D721Med (cell line): ENCODE results near the gene OR1F1.

Source experiments
- DNase-seq: peaks from one replicate; pipeline ENCODE4 v3.0.0; 2011; ENCODE audit warnings: low spot score; ENCODE audit not compliant: insufficient read length
- FAIRE-seq: peaks from 2 replicates; lab custom pipeline; 2011; peaks lifted over from hg19 to GRCh38; lab: Jason Lieb, UNC
- CTCF ChIP-seq: IDR thresholded peaks from 2 replicates; pipeline ENCODE4 v1.5.1; 2012; ENCODE audit warnings: mild to moderate bottlenecking, control low read depth; ENCODE audit not compliant: insufficient read depth; ENCODE audit errors: missing control alignments

Gene OR1F1

DNA sequence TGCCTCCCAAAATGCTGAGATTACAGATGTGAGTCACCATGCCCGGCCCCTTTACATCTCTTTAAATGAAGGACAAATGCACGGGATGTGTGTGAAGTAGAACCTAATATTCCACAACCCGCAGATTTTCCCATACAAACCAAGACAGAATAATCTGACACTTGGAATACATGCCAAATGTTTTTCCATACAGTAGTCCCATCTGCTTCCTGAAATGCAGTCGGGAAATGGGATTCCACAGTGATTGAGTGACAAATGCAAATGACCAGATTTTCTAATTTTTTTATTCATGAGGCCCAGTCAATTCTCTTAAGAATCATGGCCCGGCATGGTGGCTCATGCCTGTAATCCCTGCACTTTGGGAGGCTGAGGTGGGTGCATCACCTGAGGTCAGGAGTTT is 53.8 kb downstream of the OR1F1 start:
- no peak for TF ChIP-seq CTCF
- DNase-seq, result no peak
- FAIRE-seq, result no peak

DNA sequence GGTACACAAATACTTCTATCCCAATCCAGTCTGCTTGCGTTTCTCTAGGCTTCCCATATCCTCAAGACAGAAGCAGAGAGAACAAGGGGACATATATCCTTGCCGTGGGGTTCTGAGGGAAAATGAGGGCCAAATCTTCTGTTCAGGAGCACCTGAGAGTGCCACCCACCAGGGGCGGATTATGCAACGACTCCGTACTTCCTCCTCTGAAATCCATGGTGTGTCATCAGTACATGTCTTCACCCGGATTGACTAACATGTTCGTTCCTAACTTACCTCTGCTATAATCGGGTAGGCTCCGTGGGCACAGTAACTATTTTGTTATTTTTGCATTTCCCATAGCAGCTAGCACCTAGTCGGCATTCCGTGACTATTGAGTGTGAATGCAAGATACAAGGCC is 54.7 kb downstream of the OR1F1 start:
- FAIRE-seq, result no peak
- DNase-seq, result no peak
- no peak for TF ChIP-seq CTCF

- FAIRE-seq, result no peak
- DNase-seq, result no peak
- TF ChIP-seq CTCF, result no peak
Observed at GRCh38 chr16:3243882-3244281, 55.9 kb downstream of the OR1F1 start.

DNA sequence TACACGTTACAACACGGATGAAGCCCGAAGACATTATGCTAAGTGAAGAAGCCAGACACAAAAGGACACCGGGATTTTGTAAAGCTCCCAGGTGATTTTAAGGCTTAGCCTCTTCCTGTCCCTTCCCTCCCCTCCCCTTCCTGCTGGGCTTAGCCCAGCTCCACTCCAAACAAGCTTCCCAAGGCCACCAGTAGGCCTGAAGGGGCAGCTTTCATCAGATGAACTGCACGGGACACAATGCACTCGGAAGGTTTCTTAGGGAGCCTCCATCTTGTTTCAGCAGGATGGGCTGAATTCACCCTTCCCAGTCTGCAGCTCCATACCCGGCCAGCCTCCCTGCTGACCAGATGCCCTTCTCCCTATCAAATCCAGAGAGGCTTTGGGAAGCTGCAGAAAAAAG is 58.0 kb downstream of the OR1F1 start:
- TF ChIP-seq CTCF, result no peak
- DNase-seq (no peak), FAIRE-seq (no peak)

GRCh38 chr16:3246876-3247275 is 58.9 kb downstream of the OR1F1 start:
- TF ChIP-seq CTCF, result no peak
- DNase-seq, result no peak
- FAIRE-seq, result no peak

GRCh38 chr16:3248596-3248995 is 60.6 kb downstream of the OR1F1 start:
- TF ChIP-seq CTCF, result no peak
- no peak for FAIRE-seq
- DNase-seq, result no peak

GRCh38 chr16:3249020-3249419 is 61.0 kb downstream of the OR1F1 start:
- no peak for DNase-seq
- no peak for FAIRE-seq
- TF ChIP-seq CTCF, result no peak
